ENCODE results near the gene OGFOD1. TPM values are rescaled to one million over a fixed set of nuclear protein-coding genes. Genes with fewer than 3 reads are reported as not detected.
A peak's percentile ranks its signal among the peaks of the same experiment; 100 is the strongest.
"Not testable (repeated sequence)": the region's sequence is repeated elsewhere in the genome, so short reads cannot be mapped to it uniquely, and the experiment has no call there.

Gene OGFOD1
- total RNA-seq, 1 donor from 2014 or later, result 46.6 TPM

DNA sequence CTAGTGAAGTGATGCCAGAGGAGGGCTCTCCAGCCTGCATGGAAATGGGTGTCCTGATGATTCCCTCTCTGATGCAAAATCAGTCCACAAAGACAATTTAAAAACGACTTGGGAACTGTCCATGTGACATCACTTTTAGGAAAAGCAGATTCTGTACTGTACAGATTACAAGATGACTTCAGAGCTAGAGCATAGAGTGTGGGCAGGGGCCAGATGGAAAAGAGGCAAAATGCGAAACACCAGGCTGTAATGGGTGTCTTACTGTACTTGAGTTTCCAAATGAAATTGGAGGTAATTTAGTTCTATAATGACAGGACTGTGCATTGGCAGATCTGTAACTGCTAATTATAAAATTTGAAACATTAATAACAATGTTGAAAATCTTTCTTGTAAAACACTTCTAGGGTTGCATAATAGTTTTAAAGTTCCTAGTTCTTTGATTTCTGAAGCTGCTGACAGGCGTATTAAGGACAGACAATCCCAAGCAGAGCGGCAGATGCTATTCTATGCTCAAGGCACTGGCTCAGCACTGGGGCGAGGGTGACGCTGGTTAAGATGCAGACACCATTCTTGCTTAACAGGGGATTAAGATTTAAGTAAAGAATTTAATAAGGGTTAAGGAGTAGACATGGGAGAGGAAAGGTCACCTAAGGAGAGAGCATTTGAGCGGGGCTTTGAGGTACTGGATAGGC lies 29.6 kb downstream of the OGFOD1 start:
- no peak for DNase-seq

DNA sequence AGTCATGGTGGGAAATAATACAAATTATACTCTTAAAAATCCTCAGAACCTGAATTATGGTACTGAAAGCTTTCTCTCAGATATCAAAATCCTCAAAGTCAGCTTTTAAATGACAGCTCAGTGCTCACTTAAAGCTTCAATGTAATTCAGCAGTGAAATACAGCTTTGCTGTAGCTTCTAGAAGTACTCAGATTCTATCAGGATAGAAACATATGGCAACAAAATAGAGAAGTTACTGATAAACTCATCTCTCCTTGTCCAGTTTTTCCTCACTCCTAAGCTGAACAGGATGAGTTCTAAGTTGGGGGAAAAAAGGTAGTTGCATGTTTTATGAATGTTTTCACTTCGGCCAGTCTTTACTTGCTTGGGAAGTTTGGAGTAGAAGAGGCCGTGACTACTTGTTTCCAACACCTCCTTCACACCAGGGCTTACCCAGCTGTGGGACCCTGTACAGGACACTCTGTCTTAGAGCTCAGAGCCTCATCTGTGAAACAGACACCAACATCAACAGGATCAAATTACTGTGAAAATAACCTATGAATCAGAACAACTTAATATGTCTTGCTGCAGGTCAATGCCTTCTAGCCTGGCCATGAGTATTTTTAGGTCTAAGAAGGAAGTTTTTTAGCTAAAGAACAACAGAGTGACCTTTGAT lies 30.2 kb downstream of the OGFOD1 start:
- no peak for DNase-seq

DNA sequence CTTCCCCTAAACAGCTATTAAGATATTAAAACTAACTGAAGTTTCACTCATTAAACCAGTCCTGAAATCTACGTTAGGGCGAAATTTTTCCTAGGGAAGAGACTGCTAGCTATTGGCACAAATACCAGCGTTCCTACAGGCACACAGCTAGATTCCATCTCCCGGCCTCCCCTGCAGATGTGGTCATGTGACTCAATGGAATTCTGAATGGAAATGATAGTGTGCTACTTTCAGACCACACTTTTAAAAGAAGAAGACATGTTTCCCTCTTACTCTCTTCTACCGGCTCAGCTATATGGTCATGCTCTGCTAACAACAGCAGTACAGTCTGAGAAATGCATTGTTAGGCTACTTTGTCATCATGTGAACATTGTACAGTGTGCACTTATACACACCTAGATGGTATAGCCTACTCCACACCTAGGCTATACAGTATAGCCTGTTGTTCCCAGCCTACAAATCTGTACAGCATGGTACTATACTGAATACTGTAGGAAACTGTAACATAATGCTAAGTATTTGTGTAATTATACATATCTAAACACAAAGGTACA lies 31.4 kb downstream of the OGFOD1 start:
- no peak for DNase-seq

GRCh38 chr16:56483394-56483793 lies 32.0 kb downstream of the OGFOD1 start:
- no peak for DNase-seq

DNA sequence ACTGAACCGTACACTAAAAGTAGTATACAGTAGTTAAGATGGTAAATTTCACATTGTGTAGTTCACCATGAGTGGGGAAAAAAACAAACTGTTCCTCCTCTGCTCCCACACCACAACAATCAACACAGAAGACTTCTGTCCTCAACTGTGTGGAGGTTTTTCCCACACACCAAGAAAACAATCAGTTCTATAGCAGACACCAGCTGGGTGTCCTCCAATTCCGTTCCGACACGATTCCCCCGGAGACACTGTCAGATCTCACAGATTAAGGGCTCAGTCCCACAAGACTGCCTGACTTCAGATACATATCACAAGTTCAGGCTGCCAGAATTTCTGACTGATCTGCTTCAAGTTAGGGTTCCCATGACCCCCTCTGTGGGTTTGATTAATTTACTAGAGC lies 36.7 kb downstream of the OGFOD1 start:
- DNase-seq, result no peak

DNA sequence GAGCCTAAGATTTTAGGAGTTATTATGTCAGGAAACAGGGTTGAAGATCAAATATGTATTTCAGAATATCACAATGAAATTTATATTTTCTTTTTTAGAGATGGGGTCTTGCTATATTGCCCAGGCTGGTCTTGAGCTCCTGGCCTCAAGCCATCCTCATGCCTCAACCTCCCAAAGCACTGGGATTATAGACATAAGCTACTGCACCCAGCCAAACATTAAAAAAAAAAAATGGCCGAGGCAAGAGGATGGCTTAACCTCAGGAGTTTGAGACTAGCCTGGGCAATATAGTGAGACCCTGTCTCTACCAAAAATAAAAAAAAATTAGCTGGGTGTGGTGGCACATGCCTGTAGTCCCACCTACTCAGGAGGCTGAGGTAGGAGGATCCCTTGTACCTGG lies 37.5 kb downstream of the OGFOD1 start:
- DNase-seq, result not testable (repeated sequence)

GRCh38 chr16:56491657-56492261 lies 40.4 kb downstream of the OGFOD1 start:
- no peak for DNase-seq

GRCh38 chr16:56493126-56493525 lies 41.8 kb downstream of the OGFOD1 start:
- no peak for DNase-seq

DNA sequence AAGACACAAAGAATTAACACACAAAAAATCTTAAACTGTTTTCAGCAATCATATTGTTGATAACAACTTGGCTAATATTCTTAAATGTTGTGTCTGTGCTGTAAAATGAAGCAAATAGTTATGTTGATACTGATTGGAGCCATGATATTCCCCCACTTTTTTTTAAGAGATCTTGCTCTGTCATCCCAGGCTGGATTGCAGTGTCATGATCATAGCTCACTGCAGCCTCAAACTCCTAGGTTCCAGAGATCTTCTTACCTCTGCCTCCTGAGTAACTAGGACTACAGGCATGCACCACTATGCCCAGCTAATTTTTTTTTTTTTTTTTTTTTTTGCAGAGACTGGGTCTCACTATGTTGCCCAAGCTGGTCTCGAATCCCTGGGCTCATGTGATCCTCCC lies 42.5 kb downstream of the OGFOD1 start:
- DNase-seq, result no peak

DNA sequence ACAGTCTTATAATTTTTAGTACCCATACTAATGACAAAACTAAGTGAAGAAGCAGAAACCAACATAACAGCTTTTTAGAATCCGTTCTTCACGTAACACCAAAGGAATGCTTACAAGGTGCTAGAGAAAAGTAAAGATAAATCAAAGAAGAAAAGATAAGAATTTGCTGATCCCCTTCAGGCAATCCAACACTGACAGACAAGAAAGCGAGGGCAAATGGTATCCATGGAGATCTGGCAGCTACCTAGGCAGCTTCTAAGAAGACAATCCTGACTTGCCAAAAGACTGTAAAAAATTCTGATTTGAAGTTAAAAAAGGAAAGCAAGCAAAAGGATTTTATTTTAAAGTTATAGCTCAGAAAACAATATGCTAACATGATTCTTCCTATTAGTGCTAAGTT lies 53.8 kb downstream of the OGFOD1 start:
- no peak for DNase-seq

DNA sequence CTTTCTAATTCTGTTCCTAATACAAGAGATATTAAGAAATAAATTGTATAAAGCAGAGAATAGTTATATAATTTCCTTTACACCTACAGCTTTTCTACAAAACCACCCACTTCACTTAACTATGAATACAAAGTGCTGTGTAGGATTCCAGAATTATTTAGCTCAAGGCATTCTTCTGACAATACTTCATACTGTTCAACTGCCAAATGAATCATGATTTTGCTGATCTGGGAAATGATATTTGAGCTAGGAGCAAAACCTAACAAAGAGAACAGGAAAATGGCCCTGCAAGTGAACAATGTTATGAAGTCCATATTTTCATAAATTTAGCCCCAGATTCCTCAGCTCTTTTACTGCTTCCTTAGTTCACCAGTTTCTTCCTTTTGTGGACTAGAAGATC lies 55.6 kb downstream of the OGFOD1 start:
- peak; percentile 74 for DNase-seq

DNA sequence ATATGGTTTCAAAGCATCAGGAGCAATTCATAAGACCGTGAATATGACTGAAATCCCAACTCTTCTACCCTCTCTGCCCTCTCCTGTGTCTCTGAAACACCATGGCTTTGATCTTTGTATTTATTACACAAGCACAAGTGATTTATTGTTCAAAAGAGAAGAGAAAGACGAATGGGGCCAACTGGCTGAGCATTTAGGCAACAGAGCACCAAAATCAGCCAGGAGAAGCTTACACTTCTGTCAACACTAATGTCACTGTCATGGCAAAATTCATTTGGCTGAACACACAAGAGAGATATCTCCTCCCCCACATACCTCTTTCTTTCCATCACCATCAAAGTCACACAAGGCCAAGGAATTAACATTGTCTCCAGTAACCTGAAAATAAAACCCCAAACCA lies 59.2 kb downstream of the OGFOD1 start:
- DNase-seq, result no peak

DNA sequence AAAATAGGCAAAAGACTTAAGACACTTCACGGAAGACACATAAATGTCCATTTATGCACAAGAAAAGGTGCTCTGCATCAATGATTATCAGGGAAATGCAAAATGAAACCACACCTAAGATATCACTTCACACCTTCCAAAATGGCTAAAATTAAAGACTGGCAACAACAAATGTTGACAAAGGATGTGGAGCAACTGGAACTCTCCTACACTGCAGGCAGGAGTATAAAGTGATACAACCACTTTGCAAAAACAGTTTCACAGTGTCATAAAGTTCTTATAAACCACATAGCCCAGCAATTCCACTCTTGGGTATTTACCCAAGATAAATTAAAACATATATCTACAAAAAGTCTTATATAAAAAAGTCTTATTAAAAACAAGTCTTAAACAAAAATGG lies 60.7 kb downstream of the OGFOD1 start:
- DNase-seq, result no peak

DNA sequence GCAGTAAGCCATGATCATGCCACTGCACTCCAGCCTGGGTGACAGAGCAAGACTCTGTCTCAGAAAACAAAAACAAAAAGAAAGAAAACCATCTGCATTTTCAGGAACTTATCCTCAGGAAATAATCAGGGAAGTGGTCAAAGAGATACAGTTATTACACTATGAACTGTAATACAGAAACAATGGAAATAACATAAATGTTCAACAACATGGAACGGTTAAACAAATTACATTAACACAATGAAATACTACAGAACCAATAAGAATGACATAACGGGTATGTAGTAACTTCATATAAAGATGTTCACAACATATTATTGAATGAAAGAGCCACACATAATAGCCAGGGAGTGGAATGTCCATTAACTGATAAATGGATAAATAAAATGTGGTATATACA lies 61.7 kb downstream of the OGFOD1 start:
- no peak for DNase-seq

- DNase-seq, result no peak
Measured at GRCh38 chr16:56513972-56514371, 62.6 kb downstream of the OGFOD1 start.

GRCh38 chr16:56514845-56515244 lies 63.5 kb downstream of the OGFOD1 start:
- DNase-seq, result no peak

GRCh38 chr16:56515665-56516064 lies 64.3 kb downstream of the OGFOD1 start:
- no peak for DNase-seq

- no peak for DNase-seq
Measured at GRCh38 chr16:56517206-56517605, 65.9 kb downstream of the OGFOD1 start.

- DNase-seq, result no peak
Measured at GRCh38 chr16:56518425-56518824, 67.1 kb downstream of the OGFOD1 start.

GRCh38 chr16:56519459-56520250 lies 68.3 kb downstream of the OGFOD1 start, which contains the start of gene BBS2:
BBS2 (minus strand) TSS chr16:56520024; CDS start chr16:56519862, 162 bp downstream.
- DNase-seq, result peak; percentile 48

DNA sequence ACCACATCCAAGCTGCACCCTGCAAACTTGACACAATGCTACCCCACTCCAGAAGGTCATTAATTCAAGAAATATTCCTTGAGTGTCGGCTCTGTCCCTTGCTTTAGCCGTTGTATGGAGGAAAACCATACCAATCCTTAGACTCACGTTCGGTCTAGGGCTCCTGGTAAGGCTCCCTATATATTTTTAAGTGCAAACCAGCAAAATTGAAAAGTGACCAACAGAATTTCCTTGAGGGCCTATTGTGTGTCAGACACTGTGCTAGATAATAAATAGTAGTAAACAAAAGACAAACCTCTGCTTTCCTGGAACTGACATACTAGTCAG lies 68.9 kb downstream of the OGFOD1 start:
- no peak for DNase-seq

DNA sequence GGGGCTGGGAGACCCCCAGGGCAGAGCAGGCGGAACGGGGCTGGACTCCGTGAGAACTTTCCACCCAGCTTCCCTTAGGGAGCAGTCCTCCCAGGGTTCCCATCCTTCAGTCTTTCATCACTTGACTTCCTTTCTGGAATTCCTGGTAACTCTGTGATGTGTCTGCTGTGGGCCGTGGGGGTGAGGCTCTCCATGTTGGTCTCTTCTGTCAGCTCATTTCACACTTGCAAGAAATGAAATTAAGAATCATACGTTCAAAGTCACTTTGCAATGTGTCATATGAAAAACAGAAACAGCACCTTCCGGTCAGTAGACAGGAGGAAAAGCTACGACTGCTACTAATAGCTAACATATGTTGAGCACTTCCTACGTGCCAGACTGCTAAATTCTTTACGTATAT lies 73.9 kb downstream of the OGFOD1 start:
- DNase-seq, result peak; percentile 26
